HG03469 (cell line): ENCODE measurements around the gene CEP78.
A peak's percentile ranks its signal among the peaks of the same experiment; 100 is the strongest.
"Not testable (repeated sequence)": the region's sequence is repeated elsewhere in the genome, so short reads cannot be mapped to it uniquely, and the experiment has no call there.

ENCODE experiments used
- ATAC-seq: cut with Tn5 transposase; IDR thresholded peaks from one replicate; pipeline ENCODE4 v1.9.1; 2021; ENCODE audit warnings: mild to moderate bottlenecking, moderate library complexity, moderate number of reproducible peaks; ENCODE audit not compliant: unreplicated experiment

The CEP78 gene

DNA sequence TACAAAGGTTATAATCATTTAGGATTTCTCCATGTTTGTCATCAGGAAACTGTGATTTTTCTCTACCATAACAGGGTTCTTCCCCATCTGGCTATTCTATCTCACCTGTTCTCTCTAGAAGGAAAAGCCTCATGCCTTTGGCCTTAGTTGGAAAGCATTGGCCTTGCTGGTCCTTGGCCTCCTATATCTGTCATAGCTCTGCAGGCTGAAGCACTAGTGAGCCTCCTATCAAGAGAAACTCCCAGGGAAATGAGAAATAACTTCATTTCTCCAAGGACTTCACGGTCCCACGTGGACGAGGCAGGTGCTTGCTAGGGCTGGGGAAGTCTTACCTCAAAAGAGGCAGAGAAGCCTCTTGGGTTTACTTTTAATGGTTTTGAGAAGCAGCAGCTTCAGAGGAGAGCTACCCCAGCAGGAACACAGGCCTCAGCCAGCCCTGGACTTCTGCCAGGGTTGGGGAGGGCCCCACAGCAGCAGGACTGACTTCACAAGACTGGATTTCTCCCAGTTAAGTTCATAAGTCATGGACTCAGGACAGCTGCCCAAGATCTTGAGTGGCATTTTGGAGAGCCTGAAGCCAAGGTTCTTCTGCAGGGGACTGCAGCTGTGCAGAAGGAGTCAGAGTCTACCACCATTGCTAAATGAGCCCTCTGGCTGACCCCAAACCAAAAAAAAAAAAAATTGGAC, 45.2 kb downstream of the CEP78 start:
- no peak for ATAC-seq

DNA sequence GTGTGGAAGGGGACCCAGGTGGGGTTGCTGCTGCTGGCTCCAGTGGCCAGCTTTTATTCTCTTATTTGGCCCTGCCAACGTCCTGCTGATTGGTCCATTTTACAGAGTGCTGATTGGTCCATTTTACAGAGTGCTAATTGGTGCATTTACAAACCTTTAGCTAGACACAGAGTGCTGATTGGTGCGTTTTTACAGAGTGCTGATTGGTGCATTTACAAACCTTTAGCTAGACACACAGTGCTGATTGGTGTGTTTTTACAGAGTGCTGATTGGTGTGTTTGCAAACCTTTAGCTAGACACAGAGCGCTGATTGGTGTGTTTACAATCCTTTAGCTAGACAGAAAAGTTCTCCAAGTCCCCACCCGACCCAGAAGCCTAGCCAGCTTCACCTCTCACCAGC, 48.3 kb downstream of the CEP78 start:
- ATAC-seq, result not testable (repeated sequence)

DNA sequence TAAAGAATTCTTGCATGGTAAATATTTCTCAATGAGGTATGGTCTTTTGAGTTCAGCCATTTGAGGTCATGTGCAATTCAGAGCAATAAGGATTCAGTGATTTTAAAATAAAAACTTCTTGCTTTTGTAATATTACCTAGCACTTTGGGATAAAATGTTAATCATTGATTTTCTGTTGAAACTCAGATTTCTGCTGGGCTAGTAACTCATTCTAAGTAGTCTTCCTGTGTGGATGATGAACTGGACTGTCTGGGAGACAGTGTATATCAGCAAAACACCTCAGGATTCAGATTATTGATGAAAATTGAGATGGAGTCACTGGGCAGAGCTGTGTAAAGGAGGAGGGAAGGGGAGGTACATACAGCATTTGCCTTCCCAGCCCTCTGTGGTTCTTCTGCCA, 50.2 kb downstream of the CEP78 start:
- no peak for ATAC-seq

DNA sequence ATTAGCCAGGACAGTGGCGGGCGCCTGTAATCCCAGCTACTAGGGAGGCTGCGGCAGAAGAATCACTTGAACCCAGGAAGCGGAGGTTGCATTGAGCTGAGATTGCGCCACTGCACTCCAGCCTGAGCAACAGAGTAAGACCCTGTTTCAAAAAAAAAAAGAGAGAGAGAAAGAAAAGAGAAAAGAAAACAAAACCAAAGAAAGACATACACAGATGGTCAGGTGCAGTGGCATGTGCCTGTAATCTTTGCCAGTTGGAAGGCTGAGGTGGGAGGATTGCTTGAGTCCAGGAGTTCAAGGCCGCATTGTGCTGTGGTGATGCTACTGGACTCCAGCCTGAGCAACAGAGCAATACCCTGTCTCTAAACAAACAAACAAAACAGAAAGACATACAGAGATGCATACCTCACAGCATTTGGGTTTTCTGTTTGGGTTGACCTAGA, 51.1 kb downstream of the CEP78 start:
- ATAC-seq, result no peak

DNA sequence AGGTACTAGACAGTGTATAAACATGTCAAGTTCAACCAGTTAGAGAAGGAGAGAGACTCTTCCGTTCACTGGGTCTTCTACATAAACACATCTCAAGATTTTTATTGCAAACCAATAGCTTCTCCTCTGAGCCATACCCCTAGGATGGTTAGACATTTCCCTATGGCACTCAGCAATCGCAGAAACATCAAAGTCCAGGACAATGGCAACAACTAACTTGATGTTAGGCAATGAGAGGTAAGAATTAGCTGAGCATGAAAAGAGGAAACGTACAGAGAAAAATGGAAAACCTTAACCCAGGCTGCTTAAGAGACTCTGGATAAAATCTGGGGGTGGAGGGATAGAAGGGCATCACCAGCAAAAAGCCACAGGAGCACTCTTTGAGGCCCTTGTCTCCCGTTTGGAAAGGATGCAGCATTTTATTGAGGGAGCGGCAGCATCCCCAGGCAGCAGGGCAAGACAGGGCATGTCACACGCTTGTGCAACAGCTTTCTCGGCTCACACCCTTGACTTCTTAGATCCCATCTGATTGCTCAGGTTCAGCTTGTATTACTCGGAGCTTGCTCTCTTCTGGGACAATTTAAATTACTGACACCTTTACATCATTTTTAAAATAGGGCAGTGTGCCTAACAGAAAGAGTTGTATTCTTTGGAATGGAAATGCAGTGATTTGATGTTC, 52.5 kb downstream of the CEP78 start:
- ATAC-seq, result no peak

DNA sequence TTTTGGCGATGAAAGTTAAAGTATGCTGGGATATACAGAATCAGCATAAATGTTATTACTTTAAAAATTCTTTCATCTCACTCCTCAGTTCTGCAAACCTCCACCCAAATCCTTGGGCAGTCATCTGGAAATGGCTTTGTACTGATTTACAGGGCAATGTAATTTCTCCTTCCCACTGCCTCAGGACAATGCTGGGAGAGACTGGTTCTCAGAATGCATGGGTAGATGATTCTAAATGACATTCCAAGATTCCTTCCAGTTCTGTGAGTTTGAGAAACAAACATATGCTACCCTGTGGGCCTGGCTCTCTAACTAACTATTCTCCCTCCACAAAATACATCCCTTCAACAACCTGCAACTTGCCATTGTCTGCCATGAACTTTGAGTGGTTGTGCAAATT, 53.6 kb downstream of the CEP78 start:
- ATAC-seq, result no peak

DNA sequence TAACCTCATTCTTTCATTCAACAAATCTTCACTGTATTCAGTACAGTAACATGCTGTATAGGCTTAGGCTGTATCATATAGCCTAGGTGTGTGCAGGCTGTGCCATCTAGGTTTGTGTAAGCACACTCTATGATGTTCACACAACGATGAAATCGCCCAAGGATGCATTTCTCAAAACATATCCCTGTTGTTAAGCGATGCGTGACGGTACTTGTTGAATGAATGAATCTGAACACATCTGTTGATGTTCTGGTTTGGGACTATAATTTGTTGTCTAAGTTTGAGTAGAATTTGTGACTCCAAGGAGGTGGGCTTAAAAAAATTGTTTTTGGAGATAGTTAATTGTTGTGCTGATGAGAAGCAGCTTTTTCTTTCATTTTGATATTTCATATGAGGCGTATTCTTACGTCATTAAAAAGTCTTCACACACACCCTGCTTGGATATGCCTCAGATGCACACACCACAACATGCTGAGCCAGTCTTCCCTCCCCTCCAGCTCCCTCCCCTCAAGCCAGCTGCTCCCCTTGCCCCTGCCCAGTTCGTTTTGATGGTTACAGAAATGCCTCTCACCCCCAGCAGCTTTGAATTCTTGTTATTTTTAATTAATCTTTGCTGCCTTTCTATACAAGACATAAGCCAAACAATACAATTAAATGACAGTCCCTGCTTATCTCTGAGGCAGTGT, 55.5 kb downstream of the CEP78 start:
- no peak for ATAC-seq

DNA sequence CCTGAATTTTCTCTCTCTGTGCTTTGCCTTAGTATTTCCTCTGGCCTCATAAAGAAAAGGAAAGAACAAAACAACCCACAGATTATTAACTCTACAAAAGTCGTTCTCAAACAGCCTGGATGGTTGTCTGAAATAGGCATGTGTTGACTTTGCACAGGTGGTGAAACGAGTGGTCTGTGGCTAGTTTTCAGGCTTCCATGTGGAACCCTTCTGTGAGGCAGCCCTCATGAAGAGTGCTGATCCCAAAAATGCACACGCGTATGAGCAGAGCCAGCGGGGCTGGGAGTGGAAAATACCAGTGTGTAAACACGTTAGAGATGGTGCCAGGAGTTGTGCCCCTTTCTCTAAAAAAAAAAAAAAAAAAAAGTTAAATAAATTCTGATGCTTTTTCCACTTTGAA, 56.2 kb downstream of the CEP78 start:
- ATAC-seq, result no peak

DNA sequence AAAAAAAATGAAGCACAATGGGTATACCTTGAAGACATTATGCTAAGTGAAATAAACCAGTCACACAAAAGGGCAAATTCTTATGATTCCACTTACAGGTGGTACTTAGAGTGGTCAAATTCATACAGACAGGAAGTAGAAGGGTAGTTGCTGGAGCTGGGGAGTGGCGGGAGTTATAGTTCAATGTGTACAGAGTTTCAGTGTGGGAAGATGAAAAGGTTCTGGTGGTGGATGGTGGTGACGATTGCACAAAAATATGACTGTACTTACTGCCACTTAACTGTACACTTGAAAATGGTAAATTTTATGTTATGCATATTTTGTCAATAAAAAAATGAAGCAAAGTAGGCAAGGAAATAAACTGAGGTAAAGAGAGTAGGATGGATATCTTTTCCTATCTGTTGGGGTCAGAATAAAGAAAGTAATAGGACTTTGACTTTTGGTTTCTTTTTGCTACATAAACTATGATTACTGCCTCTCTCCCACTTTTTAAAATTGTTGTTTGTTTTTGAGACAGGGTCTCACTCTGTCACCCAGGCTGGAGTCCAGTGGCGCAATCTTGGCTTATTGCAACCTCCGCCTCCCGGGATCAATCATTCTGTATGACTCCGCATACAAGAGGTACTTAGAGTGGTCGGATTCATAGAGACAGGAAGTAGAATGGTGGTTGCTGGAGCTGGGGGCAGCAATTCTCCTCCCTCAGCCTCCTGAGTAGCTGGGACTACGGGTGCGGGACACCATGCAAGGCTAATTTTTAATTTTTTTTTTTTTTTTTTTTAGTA, 57.0 kb downstream of the CEP78 start:
- no peak for ATAC-seq

DNA sequence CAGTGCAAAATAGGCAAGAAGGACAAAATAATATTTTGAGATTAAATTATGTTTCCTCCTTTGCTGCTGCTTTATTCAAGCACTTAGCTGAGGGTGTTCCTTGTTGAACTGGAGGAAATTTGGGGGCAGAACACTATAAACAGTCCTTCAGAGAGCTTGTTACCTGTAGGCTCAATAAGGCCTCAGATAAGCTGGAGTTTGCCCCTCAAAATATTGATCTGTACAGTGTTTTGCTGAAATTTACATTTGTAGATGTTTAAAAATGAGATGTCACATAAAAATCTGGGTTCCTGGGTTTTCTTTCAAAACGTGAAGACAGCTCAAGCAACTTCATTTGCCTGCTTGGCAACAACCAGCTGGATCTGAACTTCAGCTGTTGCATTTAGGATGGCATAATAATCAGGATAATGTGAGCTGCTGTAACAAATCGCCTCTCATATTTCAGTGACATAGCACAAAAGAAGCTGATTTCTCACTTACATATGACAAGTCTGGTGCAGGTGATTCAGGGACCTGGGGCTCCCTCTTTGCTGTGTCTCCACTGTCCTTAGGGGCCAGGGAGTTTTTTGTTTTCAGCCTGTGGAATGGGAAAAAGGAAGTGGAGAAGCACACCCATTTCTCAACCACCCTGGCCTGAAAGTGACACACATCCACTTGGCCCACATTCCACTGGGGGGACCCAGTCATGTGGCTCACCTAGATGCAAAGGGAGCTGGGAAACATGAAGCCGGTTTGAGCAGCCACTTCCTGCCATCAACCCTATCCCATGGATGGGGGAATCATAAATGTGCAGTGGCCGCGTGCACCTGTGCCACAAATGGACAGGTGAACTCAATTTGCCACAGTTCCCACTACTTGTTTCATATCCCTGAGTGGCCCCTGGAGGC, 58.7 kb downstream of the CEP78 start:
- ATAC-seq, result no peak

DNA sequence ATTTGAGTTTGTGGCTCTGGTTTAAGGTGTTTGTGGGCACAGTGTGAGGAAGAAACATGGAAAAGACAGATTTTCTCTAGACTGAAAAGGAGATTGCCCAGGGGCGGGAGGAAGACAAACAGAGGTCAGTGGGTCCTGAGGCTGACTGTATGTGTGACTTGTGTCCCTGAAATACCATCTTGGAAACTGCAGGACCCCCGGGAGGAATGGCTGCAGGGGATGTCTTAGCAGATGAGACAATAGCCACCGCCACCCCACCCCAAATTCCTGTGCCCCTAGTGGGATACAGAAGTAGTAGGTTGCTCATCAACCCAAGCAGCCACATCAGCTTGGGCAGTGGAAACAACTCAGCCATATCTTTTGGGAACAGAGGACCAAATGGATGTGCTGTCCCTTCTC, 59.3 kb downstream of the CEP78 start:
- no peak for ATAC-seq

DNA sequence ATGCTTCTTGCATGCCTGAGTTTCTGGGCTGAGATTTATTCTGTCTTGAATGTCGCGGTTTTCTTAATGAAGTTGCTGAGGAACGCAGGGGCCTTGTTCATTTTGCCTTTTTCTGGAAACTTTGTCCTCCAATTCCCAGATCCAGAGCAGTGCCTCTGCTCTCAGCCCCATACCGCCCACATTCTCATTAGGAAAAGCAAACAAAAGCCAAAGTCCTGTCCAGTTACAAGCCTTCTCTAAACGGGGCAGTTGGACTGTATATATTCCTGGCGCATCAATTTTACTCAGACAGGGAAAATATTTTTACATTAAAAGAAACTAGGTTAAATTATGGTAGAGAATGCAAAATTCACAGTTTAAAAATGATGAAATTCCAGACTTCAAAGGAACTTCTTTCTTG, 59.9 kb downstream of the CEP78 start:
- ATAC-seq, result no peak

DNA sequence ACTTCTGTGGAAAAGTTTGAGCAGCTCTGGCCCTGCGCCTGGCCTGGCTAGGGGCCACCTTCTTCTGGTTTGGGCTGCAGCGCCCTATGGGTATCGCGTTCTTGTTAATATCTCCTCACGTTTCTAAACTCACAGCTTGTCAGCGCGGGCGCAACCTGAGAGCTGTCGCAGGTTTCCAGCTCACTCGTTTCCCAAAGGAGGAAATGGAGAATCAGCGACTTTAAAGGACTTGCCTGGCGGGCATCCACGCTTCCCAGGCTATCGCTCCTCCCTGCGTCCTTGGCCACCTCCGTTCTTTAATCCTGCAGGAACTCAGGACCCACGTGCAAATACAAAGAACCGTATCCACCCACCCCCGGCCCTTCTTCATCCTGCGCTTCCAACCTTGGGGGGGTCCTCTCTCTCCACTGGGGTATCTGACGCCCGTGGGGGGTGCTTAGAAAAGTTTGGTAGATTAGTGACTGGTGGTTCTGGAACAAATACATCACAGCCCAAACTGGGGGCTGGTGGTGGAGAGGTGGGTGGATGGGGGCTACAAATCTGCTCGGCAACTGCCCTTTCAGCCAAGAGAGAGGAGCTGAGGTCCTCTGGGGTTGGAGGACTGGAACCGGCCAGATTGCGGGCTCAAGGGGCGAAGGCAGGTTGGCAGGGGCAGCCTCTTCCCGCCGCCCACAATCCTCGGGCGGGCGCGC, 60.5 kb downstream of the CEP78 start:
- ATAC-seq, result no peak

DNA sequence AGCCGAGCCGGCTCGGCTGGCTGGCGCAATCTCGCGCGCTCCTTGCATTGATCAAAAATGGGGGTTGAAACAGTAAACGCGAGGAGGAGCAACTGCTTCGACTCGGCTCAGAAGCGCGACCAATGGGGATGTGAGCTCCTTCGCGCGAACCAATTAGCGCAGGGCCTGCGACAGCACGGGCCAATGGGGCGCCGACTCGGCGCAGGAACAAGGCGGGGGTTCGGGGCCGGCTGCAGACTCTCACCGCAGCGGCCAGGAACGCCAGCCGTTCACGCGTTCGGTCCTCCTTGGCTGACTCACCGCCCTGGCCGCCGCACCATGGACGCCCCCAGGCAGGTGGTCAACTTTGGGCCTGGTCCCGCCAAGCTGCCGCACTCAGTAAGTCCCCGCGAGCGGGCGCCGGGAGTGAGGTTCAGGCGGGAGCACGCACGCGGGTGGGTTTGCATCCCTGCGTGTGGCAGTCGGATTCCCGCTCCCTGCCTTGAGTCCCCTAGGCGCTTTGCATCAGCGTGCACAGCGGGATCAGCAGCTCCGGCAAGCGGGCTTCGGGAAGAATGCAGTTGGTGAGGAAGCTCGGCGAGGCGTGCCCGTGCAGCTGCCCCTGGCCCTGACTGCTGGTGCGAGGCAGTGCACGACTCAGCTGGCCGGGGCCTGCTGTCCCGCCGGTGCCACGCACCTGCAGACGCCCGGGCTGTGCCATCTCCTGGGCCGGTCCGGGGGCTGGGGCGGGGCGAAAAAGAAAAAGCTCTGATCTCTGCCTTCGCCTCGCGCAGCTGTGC, 61.2 kb downstream of the CEP78 start, which contains the start of gene PSAT1:
Gene PSAT1 (plus strand): TSS at position 233 of the 779 bp plus-strand sequence. CDS start 86 bp downstream, at position 319.
- ATAC-seq, result peak; percentile 99

DNA sequence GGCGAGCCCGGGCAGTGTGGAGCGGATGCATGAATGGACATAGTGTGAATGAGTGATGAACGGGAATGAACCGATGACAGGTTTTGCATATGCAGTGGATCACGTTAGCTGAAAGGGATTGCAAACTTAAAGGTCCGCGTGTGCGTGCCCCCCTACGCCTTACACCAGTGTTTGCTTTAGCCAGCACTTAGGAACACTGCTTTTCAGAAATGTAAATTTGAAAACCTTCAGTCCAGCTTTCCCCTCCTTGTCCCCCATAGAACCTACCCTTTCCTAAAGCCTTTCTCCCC, 61.7 kb downstream of the CEP78 start:
- peak; percentile 36 for ATAC-seq

DNA sequence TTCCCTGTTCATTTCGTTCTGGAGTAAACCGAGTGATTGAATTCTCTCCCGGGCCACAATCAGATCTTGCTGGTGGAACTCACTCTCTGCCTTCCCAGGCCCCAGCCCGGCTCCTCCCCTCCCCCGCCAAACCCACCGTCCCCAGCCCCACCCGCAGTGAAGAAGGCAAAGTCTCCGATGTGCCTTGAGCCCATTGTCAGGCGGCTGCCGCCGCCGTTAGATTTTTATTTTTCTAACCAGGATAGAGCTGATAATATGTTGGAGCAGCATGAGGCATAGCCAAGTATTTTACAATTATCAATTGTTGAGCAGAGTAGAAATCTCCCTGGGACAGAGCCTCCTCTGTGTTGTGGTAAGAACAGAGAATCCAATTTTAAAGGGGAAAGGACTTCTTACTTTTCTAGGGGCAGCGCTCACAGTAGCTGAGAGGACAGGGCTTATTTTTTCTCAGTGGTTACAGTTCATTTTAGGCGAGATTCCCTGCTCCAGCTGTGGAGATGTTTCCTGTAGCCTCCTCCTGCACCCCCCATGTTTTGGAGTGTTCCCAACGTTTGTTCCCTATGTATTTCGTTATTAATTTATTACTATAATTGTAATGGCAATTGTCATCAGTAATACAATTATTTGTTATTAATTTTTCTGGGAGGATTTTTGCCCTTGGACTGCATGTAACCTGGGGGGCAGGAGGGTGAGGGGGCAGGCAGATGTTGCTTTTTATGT, 62.3 kb downstream of the CEP78 start:
- no peak for ATAC-seq

DNA sequence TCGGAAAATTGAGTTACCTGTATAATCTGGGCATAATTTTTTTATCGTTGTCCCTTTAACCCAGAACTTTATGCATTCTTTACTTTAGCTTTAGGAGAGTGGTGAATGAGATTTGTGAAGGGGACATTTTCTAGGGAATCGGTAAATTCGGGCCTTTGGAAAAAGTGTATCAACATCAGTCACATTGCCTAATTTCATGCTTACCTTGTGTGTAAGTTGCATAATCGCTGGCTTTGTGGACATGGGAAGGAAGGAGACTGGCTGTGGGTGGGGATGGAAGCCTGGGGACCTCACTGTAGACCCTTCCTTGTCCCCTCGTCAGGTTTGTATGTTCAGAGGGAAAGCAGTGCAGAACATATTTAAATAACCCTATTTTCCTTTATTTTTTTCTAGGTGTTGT, 64.3 kb downstream of the CEP78 start:
- ATAC-seq, result no peak

DNA sequence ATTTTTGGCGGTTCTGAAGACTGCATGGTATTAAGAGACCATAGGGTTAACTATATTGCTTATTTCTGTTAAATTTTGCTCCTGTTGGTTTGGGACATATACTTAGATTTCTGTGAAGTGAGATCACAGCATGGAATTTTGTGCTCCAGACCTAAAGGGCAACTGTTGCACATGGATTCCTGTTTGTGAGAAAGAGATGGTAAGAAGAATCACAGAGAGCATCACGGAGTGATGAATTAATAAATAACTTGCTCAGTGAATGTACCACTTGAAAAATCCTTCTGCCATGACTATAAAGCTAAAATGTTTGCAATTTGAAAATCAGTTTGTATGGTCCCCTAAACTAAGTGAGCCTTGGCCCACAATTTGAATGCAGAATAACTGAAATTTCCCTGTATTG, 65.6 kb downstream of the CEP78 start:
- ATAC-seq, result no peak
